ENCODE data around the gene PLET1. TPM values are rescaled to one million over a fixed set of nuclear protein-coding genes. Genes with fewer than 3 reads are reported as not detected.

The PLET1 gene, protein sequence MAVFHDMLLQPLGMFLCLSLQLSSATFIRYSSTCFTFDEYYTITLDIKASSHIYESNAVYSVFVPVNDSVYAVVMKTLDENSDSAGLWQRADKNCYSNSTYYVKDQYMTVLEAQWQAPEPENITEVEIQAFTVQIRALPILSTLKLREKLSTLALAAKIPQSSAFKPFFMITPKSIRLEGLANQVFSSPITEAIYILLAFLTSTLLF
- not detected in 2 replicates for total RNA-seq (2014; rRNA removed; shearing (Covaris generic))
- not detected in 2 replicates for polyA plus RNA-seq (2015; cell fraction: cytosol; rRNA removed)
- polyA plus RNA-seq (2015; cell fraction: nucleus; rRNA removed), result not detected in 2 replicates

DNA sequence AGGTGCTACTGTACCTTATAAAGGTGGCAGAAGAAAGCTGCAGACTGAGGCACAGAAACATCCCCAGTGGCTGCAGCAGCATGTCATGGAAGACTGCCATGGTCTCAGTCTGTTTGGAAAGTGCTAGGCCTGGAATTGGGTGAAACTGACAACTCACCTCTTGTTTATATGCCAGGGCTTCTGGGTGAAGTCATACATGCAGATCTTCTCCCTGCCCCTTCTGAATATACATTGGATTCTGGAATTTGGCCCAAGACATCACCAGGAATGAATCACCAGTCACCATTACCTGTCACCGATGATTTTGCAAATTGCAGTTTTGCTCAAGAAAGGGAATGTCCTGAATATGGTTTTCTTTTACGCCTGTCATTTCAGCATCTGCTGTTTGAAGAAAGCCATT is at the start of gene PLET1:
Gene PLET1, minus strand, starts transcription at position 371 of the 400 bp plus-strand sequence. Its CDS starts 271 bp downstream, at position 100.
- DNase-seq (ENCODE audit: low read depth), result peak; percentile 21

DNA sequence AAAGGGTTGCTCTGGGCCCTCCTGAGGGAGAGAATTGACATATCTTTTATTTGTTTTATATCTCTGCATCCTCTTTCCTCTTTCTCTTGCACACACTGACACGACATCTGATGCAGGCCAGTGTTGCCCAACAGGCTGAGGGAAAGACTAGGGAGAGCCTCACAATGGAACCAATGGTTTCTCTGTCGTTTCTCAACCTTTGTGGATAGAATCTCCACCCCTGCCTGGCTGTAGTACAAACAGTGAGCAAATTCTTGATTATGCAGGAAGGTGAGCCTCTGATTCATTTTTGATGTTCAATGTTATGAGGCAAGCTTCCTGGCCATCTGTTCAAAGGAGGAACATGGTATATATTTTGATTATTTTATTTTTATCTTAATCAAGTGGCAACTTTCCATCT is 49.8 kb upstream of the PLET1 start:
- peak; percentile 39 for DNase-seq (ENCODE audit: low read depth)

DNA sequence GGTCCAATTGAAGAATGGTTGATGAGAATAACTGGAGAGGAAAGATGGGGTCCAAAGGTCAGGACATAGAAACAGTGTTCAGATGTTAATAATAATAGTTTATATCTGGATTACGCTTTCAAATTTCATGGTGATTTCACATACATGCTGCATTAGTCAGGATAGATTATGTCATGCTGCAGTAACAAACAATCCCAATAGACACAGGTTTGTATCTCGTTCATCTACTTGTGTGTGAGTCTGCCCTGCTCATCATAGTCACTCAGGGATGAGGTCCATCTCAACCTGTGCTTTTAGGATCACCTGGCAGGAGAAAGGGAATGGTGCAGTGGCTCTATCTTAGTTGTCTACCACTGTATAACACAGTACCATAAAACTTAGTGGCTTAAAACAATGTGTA is 48.0 kb upstream of the PLET1 start:
- DNase-seq (ENCODE audit: low read depth), result no peak

DNA sequence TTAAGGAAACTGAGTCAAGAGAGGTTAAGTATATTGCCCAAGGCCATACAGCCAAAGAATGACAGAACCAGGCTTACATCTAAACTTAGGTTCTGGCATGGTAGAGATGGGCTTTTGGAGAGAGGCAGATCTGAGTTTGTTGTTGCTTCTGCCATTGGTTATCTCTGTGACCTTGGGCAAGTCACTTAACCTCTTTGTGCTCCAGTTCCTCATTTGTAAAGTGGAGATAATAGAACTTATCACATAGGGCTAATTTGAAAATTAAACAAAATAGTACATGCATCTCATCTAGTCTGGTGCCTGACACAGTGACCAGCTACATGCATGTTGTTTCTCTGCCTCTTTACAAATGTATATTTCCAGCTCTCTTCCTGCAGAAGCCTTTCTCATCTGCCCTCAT is 47.0 kb upstream of the PLET1 start:
- no peak for DNase-seq (ENCODE audit: low read depth)

DNA sequence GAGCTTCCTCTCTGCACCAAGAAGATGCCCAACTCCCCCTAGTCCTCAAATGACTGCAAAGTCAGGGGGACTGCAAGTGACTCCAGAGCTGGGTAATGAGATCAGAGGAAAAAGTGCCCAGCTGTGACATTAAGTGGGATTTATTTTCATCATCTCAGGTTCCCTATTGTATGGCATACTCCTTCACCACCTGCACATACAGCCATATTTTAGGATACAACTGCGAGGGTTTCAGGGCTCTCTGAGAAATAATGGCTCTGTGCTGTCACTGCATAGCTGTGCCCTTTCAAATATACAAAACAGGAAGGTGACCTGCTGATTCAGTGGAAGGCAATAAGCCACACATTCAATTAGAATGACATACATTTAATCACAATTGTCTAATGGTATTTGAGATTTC is 45.6 kb upstream of the PLET1 start:
- DNase-seq (ENCODE audit: low read depth), result no peak

DNA sequence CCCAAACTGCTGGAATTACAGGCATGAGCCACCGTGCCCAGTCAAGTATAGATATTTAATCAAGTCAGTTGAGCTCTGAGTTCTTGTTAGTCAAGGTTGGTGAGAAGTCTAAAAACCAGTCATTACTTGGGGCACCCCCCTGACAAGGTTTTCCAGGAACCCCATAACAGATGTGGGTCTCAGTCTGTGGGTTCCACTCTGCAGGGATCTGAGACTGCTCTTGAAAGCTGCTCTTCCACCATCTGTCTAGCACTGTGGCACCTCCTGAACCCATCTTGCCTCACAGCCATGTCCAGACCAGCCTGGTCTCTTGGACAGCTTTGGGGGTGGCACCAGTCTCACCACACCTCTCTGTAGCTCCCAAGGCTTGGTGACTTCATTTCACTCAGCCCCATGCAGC is 44.3 kb upstream of the PLET1 start:
- no peak for DNase-seq (ENCODE audit: low read depth)

DNA sequence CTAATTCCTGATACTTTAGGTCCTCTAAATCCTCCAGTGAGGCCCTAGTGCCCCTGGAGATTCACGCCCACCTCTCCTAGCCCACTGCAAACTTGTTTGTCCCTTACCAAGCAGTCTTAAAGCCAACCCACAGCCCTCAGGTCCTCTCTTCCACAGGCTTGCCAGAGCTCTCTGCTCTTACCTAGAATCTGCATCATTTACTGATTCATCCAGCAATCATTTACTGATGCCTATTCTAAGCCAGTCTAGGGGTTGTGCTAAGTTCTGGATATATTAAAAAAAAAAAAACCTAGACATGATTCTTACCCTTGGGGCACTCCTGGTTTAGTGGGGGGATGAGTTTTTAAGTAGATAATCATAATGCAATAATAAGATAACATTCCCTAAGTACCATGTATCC is 43.0 kb upstream of the PLET1 start:
- no peak for DNase-seq (ENCODE audit: low read depth)

DNA sequence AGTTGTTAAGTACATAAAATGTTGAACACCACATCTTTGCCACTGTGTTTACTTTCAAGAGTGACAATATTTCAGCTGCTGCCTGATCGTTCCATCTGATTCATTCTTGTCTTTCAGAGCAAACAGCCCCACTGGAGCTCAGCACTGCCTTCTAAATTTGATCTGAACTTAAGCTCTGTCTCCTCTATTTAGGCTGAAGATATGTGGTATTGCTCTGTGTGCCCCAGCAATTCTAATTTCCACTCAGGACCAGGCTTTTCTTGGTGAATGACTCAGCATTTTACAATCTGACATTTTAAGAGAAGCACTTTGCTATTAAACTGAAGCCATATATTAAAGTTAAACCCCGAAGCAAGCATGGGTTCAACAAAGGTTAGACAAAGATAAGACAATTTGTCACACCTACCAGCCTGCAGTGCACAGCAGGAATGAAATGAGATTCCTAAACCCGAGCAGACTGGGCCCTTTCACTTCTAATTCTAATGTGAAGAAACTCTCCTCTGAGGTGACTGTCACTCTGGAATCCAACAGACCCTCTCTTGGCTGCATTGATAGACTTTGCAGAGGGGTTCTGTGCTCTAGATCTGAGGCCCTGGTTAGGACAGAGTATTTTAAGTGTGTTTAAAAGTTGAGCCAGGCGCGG is 41.7 kb upstream of the PLET1 start:
- DNase-seq (ENCODE audit: low read depth), result no peak

DNA sequence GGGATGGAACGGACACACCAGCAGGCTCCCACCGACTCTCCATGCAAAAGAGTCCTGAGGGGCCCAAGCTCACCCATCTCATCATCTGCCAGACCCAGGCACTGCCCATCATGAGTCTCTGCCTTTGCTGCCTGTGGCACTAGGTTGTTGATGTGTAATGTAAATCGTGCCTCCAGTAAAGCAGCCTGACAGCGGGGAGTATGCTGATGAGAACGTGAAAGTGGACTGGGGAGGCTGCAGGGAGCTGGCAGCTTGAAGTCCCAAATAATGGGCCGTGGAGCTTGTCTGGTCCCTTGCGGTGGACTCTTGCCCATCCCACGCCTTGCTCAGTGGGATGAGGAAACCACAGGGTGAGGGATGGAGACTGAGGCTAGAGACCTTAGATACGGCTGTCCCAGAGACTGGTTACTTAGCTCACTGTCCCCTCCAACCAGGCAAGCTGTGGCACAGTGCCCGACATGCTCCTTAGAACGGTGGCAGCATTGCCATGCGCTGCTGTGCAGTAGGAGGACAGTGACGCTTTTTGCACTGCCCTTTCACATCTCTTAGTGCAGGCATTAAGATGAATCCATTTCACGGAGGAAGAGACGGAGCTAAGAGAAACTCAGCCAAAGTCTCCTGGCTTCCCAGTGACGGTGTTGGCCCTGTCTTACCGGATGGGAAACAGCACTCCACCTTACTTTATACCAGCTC is 39.6 kb upstream of the PLET1 start:
- DNase-seq (ENCODE audit: low read depth), result no peak

DNA sequence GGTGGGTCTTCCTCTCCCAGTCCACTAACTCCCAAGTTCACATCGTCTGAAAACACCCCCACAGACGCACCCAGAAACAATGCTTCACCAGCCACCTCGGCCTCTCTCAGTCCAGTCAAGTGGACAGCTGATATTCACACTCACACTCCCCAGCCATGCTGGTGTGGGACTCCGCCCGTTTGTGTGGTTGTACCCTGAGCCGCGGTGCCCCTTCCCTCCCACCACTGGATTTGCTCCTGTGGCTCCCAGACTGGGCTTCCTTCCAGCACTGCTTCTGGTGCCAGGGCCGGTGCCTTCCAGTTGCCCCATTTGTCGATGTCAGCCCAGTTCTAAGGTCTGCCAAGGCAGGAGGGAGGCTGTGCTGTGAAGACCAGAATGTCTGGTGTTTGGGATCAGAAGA is 37.9 kb upstream of the PLET1 start:
- no peak for DNase-seq (ENCODE audit: low read depth)

DNA sequence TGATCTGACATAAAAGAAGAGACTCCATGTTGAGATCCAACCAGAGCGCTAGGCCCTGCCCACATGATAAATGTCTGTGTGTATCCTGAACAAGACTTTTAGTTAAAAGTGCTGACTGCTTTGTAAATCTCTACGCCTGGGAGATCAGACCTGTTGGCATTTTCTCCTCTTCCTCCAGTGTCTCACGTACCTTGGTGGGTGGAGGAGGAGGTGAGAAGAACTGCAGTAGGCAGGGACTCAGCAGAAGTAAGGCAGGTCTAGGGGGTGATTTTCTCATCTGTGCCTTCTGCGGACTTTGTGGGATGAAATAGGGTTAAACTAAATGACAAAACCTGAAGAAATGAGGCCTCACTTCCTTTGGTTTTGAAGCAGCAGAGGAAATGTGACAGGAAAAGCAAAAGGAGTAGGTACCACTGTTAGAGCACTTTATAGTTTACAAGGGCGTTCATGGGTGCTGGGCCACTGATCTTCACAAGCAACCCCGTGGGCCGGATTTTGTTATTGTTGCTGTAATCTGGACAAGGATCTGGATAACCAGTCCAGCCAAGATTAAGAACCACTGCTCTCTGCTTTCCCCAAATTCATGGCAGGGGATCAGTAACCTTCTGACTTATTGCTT is 36.7 kb upstream of the PLET1 start:
- DNase-seq (ENCODE audit: low read depth), result no peak

DNA sequence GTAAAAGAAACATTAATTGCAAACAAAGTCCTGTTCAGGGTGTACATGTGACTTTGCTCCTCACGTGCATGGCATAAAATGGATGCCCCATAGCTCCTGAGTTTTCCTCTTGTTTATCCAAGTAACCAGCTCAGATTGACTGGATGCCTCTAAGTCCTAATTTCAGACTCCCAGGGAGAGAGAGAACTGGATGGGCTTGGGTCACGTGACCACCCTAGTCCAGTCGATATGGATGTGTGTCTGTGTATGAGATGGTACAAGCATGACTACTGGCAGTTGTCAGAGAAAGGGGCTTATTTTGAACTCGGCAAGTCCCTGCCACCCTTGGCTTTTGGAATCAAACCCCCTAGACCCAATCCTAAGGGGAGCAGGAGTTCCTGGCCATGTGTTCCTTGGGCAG is 35.4 kb upstream of the PLET1 start:
- no peak for DNase-seq (ENCODE audit: low read depth)

DNA sequence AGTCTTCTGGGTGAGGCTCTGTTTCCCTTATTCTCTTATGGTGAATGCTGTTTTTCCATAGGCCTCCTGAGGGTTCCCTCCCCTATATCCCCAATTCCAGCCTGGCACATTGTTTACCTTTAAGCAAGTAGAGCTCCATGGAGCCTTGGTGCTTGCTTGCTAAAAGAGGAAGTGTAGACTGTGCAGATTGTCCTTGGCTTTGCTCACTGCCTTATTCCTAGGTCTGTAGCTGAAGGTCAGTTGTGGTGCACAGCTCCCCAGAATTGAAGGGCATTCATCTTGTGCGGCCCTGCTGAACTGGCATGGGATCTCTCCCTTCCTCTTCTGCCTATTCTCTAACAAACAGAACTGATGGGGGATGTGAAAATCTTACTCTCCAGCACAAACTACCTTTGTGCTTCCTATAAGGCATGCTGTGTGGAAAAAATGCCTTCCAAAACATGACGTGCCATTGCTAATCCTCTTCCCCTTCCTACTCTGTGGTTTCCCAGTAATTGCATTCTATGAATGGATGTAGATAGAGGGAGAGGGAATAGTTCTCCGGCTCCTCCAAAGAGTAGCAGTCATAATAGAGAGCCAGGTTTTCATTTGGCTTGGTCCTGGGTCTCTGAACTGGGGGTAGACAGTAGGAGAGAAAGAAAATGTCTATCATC is 34.2 kb upstream of the PLET1 start:
- peak; percentile 23 for DNase-seq (ENCODE audit: low read depth)

DNA sequence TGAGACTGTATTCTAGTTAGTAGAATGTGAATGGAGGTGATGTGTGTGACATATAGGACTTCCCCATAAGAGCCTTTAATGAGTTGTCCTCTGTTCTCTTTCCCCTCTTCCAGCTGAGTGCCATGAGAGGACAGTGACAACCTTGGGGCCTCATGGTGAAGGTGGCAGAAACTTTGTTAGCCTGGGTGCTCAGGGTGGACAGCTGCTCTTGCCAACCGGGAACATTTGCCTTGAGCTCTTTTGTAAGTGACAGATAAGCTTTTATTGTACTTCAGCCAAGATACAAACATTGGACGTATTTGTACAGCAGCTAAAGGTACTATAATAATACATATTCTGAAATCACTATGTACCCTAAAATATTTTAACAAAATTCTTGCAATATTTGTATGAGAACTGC is 33.0 kb upstream of the PLET1 start:
- no peak for DNase-seq (ENCODE audit: low read depth)

DNA sequence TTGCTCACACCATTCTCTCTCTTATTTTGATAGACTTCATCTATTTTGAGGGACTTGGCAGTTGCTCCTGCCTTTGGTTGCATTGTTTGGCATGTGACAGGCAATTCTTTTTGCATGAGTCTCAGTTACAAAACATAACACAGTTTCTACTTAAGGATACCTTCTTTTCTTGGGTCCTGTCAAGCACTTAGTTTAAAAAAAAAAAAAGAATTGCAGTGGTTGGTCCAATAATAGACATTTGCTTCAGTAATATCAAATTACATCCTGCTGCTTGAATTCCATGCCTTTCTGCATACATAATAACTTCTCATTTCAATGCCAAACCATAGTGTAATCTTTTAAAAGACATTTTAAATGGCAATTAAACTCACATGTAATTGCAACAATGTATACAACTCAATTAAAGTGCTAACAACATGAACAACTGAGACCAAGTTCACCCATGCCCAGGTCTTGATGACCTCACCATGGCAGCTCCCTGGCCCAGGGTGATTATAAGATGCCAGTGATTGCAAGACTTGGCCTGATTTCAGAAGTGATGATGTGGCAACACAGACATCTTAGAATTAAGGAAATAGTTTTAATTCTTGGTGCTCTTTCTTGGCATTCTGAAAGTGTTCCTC is 32.2 kb upstream of the PLET1 start:
- peak; percentile 84 for DNase-seq (ENCODE audit: low read depth)

DNA sequence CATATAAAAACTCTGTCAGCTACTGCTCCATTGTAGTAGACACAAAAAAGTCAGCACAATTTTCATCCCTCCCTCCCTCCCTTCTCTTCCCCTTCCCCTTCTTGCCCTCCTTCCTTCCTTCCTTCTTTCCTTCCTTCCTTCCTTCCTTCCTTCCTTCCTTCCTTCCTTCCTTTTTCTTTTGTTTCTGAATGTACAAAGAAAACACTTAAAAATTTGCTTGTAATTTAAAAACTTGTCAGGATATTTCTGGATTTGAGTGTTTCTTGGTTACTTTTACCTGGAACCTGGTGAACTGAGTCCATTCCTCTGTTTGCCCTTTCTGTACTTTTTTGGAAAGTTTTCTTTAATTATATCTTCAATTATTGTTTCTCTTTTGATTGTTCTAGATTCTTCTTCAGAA is 31.5 kb upstream of the PLET1 start:
- no peak for DNase-seq (ENCODE audit: low read depth)

DNA sequence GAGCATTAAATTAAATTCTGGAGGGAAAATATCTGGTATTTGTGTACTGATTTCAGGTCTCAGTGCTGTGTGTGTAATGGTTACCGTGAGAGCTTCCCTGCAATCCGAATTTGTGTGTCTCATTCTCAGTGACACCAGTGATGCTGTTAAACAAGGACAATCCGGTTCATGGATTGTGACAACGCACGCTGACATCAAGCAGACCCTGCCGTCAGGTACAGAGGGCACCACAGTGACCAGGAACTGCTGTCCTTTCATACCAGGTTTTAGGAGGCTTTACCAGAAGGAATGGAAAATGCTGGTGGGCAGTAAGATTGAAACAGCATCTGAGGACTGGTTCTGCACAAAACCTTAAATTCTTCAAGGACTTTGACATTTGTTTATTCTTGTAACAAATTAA is 30.5 kb upstream of the PLET1 start:
- no peak for DNase-seq (ENCODE audit: low read depth)

DNA sequence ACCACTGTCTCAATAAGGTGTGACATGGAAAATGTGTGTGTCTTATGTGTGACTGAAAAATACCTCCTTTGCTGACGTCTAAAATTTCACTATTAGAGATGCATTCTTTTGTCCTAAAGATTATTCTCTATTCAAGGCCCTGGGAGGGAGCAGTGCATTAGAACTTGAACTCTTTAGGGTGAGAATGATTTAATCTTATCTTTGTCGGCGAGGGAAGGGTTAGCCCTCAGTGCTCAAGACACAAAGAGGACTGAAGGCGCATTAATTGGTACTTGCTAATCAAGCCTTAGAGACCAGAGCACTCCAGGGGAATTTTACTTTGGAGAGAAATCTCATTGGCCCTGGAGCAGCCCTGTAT is 29.8 kb upstream of the PLET1 start:
- DNase-seq (ENCODE audit: low read depth), result no peak

DNA sequence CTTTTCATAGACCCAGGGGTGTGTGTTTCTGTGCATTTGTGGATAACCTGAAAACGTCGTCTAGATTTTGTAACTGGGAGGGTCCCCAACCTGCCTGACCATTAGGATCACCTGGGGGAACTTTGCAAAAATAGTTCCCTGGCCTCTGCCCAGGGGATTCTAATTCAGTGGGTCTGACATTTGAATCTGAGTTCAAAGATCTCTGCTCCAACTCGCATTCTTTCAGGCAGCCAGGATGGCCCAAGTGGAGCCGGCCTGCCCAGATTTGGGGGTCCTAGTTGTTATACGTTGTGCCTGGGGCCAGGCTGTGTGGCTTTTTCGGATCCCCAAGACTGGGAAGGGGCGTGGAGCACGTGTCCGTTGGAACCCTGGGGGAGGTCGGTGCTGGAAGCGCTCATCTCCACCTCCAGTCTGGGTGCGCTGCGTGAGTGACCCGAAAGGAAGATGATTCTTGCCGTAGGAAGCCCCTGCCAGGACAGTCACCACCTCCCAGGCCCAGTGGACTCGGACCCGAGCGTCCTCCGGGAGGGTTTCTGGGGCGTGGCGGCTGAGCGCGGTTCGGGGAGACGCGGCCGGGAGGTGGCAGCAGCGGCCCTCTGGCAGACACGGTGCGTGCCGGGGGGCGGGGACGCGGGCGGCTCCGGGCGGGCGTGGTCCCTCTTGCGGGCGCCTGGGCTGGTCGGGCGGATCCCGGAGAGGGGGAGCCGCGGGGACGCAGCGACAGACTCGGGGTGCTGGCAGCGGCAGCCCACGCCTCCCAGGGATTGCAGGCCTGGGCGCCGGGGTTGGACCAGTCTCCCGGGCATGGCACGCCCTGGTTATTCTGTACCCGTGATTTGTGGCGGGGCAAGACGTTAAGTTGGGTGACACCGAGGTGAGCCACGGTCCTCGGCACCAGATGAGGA is 29.2 kb upstream of the PLET1 start:
- DNase-seq (ENCODE audit: low read depth), result peak; percentile 67

DNA sequence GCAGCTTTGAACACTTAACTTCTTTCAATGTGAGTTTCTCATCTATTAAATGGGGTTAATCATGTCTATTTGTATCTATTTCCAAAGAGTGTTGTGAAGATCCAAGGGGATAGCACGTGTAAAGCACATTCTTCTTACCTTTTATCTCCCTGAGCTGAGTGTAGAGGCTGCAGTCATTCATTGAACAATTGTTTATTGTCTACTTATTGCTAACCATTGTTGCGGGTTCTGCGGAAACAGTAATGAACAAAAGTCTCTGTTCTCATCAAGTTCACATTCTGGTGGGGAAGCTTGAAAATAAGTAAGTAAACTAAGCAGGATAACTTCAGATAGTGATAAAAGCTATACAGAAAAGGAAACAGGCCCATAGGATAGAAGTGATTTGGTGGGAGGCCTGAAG is 27.4 kb upstream of the PLET1 start:
- no peak for DNase-seq (ENCODE audit: low read depth)
